Measurements from ENCODE around the gene CHERP.

CHERP gene

DNA sequence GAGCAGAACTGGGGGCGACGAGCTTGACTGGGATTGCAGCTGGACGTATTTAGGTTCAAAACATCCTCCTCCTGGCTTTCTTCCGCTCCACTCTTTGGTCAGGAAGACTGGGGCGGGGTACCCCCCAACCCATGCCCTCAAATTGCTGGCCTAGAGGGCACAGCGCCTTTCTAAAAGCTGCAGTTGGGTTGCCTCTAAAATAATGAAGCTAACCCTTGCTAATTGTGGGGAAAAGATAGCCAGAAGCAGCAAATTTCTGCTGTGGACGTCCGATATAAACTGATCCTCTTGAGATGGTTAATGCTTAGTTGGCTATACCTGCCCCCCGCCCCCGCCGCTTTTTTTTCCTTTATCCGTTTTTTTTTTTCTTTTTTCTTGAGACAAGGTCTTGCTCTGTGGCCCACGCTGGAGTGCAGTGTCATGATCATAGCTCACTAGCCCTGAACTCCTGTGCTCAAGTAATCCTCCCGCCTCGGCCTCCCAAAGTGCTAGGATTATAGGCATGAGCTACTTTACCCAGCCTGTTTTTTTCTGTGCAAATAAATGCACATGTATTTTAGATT, 754 bp upstream of the CHERP start:
- no peak for DNase-seq (ENCODE audit: low read depth, low spot score)

- no peak for DNase-seq (ENCODE audit: low read depth, low spot score)
These were observed 652 bp downstream of the CHERP start for GRCh38 chr19:16541526-16542044.

- no peak for DNase-seq (ENCODE audit: low read depth, low spot score)
These were observed 1.3 kb downstream of the CHERP start for GRCh38 chr19:16540948-16541347.

- no peak for DNase-seq (ENCODE audit: low read depth, low spot score)
These were observed 5.1 kb downstream of the CHERP start for GRCh38 chr19:16537111-16537510.

DNA sequence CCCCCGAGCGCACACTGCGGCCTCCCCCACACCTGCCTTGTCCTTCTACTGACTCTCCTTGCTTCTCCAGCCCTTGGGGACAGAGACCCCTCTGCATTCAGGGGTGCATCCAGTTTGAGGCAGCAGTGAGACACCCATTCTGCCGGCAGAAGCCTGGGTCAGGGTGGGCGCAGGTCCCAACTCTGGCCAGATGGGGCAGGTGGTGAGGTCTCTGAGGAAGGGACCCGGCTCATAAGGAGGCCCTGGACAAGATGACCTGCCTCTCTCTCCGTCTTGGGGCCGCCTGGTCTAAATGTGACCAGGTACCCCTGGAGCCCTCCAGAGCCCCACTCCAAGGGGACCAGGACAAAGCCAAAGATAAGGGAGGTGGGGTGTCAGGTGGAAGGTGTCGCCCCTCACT, 6.1 kb downstream of the CHERP start:
- no peak for DNase-seq (ENCODE audit: low read depth, low spot score)

- no peak for DNase-seq (ENCODE audit: low read depth, low spot score)
These were observed 6.9 kb downstream of the CHERP start for GRCh38 chr19:16535381-16535780.

DNA sequence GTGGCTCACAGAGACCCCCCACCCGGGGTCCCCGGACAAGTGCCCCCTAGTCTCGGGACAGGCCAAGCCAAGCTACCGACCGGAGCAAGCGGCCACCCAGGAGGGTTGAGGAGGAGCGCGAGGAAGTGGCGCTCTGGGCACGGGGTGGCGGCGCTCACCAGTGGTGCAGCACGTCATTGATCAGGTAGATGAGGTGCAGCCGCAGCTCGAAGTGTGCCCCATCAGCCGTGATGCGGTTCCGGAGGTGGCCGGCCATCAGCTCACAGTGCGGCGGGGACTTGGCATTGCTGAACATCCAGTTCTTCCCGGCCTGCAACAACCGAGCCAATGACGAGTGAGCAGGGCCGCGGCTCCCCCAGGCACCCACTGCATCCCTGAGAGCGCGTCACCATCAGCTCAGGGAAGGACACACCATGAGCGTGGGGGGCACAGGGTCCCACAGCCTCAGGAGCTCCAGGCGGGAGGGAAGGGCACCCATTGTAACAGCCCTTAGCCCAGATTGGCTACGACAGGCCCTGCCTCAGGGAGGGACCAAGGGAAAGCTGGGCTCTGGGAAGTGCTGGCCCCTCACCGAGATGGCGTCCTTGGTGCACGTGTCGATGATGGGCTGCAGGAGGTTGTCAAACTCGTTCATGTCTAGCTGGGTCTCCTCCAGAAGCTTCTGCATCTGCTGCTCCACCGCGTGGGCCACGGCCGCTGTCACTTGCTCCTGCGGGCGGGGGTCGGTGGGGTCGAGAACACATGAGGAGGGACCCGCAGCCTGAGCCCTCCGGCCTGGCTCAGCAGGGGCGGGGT, 9.6 kb downstream of the CHERP start:
- DNase-seq (ENCODE audit: low read depth, low spot score): no peak

DNA sequence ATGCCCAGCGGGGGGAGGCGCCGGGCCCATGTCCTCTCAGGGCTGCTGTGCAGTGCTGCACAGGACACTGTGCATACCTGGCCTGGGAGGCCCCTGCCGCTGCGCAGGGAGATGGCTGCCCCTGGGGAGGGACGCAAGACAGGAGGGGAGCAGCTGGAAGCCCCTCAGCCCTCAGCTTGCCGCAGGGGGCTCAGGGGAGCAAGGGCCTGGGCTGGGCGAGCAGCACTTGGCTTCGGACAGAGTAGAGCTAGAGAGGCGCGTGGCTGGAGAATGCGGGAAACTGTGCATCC, 10.9 kb downstream of the CHERP start:
- DNase-seq (ENCODE audit: low read depth, low spot score): no peak

DNA sequence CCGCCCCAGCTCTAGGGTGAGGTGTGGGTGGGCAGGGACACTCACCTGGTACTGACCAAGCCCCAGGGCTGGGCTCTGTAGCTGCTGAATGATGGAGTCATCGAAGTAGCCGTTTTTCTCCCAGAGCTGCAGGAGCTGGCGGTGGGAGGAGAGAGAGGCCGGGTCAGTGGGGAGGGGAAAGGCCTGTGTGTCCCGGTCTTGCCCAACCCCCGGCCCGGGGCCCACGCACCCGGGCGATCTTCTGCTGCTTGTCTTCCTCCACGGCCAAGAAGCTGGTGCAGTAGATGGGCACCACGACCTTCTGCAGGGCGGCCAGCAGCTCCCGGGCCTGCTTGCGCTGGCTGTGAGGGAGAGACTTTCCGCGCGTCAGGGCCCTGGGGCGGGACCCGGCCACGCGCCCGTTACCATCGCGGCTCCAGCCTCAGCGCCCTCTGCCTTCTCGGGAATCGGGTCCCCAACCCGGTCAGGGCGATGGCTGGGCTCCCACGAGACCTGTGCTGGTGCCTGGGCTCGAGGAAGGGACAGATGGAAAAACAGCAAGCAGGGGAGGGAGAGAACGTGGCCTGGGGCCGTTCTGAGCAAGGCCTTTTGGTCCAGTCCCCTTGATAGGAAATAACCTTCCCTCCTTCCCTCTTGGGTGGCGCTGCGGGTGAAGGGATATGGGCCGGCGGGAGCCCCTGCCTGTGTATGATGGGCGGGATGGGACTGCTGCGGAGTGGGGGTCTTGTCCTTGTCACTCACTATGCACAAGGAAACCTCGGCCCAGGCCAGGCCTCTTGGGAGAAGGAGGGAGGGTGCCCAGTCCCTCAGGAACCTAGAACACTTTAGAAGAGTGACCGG, 11.5 kb downstream of the CHERP start:
- DNase-seq (ENCODE audit: low read depth, low spot score): no peak

DNA sequence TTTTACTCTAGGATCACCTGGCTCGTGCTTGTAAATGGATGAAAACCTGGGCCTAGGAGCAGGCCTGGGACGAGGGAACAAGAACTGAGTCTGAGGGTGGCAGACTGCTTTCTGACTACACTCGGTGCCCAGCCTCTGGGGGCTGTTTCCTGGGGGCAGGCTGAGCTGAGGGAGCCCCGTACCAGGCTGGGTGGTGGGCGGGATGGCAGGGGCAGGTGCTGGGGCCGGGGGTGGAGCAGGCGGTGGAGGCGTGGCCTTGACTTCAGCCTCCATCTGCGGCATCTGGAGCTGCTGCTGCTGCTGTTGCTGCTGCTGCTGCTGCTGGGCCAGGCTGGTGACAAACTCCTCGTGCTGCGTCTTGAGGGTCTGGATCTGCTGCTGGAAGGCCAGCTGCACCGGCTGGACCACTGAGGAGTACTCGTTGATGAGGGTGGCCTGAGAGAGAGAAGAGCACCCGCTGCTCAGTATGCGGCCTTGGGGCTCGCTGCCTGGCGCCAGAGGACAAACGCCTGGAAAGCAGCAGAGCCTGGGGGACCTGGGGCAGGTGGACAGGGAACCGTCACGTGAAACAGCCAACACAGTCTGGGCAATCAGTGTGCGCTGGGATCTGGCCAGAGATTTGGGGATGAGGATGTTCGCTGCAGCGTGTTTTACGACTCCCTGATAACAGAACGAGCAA, 12.6 kb downstream of the CHERP start:
- no peak for DNase-seq (ENCODE audit: low read depth, low spot score)

GRCh38 chr19:16527971-16528521, 14.2 kb downstream of the CHERP start:
- DNase-seq (ENCODE audit: low read depth, low spot score): no peak

DNA sequence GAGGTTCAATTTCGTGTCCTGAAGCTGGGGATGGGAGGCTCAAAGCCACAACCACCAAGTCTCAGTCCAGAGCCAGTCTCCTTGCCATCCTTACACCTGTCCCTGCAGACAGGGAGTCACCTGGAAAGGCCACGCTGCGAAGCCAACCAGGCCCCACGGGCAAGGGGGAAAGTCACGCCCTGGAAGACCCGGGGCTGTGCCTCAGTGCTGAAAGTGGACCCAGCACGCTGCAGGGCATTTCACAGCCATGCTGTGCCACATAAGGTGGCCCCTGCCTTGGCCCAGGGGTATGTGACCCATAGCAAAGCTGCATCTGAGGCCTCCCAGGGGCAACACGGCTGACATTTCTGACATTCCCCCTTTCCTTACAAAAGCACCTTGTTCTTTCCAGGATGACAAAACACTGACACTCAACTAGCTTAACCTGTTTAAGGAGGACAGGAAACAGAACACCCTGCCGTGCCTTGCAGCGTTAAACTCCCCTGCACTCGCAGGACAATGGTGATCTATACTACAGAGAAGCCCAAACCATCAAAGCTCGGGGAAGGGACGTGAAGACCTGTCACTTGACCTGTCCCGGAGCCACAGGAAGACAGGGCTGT, 14.8 kb downstream of the CHERP start:
- DNase-seq (ENCODE audit: low read depth, low spot score): no peak

GRCh38 chr19:16525751-16526481, 16.3 kb downstream of the CHERP start:
- DNase-seq (ENCODE audit: low read depth, low spot score): no peak

DNA sequence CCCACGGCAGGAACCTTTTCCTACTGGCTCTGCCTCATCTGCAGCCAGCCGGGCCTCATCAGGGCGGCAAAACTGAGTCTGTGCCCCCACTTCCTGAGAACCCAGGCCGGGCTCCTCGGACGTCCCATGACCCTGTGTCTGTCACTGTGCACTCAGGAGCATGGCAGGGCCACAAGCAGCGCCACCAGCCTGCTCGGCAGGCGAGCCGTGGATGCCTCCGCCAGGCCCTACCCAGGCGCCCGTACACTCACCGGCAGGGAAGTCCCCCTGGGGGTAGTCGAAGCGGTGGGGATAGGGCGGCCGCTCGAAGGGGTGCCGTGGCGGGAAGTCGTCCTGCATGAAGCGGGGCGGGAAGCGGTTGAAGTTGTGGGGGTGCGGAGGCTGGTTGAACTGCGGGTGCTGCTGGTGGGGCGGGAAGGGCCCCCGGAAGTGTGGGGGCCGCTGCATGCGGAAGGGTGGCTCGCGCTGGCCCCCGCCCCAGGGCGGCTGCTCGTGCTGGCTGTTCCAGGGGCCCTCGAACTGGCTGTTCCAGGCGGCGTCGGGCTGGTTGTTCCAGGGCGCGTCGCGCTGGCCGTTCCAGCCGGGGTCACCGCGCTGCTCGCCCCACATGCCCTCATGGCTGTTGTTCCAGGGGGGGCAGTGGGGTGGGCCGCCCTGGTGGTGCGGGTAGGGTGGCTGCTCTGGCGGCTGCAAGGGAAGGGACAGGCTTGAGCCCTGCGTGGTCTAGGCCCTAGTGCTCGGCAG, 17.1 kb downstream of the CHERP start:
- DNase-seq (ENCODE audit: low read depth, low spot score): no peak

GRCh38 chr19:16522559-16523377, 19.5 kb downstream of the CHERP start:
- DNase-seq (ENCODE audit: low read depth, low spot score): no peak

DNA sequence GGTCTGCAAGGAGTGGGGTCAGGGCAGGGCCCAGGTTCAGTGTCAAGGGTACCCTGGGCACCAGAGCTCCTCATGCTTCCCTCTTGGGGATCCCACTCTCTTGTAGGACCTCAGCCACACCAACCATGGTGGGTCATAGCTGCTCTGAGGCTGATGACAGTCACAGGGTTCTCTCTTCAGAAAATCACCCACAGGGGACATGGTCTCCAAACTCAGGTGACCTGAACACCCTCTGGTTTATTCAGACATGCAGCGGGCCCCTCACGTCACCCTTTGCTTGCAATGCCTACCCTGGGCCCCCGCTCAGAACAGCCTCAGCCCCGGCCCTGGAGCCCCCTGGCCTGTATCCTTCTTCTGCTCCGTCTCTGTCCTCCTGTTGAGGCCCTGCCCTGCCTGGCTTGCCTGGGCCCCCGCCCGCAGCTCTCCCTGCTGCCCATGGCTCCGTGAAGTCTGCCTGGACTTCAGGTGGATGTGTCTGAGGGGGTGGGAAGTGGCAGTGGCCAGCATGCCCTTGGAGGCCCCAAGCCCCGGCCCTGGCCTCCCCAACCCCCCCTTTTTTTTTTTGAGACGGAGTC, 20.4 kb downstream of the CHERP start:
- DNase-seq (ENCODE audit: low read depth, low spot score): no peak

DNA sequence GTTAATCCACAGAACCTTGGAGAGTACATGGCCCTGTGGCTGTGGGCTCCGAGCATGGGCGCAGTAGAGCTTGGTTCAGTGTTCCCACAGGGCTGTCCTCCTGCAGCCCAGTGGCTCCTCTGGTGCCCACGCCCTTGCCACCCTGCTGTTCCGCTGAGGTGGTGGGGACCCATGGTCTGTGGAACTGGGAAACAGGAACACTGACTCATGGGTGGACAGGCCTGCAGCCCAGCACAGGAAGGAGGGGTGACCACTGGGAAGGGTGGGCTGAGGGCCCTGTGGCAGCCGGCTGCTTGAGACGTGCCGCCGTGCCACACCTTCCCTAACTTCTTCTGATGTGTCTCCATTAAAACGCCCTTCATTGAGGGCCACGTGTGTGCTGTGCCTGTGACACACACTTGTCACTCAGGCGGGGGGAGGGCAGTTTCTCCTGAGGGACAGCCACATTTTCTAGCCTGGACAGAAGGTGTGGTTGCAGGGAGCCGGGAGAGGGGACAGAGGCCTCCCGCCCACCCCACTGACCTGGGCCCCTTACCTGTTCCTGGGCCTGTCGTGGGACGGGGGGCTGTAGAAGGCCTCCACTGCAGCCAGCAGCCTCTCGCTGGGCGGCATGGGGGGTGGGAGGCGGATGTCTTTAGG, 21.1 kb downstream of the CHERP start:
- DNase-seq (ENCODE audit: low read depth, low spot score): no peak
